GM19468 (cell line): ENCODE measurements around the gene TM4SF20.

ENCODE experiments used
- ATAC-seq: cut with Tn5 transposase; IDR thresholded peaks from one replicate; pipeline ENCODE4 v1.9.1; 2021; ENCODE audit warnings: mild to moderate bottlenecking, moderate library complexity, moderate number of reproducible peaks; ENCODE audit not compliant: unreplicated experiment; ENCODE audit errors: extremely low read depth

Gene TM4SF20

GRCh38 chr2:227379095-227379494, at the start of gene TM4SF20:
TM4SF20 (minus strand) TSS chr2:227379306; CDS start chr2:227379268, 38 bp downstream.
- no peak for ATAC-seq

- ATAC-seq, result no peak
These were observed 49.7 kb upstream of the TM4SF20 start for GRCh38 chr2:227428731-227429285.

- no peak for ATAC-seq
These were observed 44.8 kb upstream of the TM4SF20 start for GRCh38 chr2:227423656-227424499.

GRCh38 chr2:227420087-227421052, 41.3 kb upstream of the TM4SF20 start:
- no peak for ATAC-seq

- no peak for ATAC-seq
These were observed 37.6 kb upstream of the TM4SF20 start for GRCh38 chr2:227416701-227417100.

- ATAC-seq, result no peak
These were observed 36.7 kb upstream of the TM4SF20 start for GRCh38 chr2:227415538-227416424.

GRCh38 chr2:227414846-227415245, 35.7 kb upstream of the TM4SF20 start:
- no peak for ATAC-seq

GRCh38 chr2:227413371-227413770, 34.3 kb upstream of the TM4SF20 start:
- ATAC-seq, result no peak

GRCh38 chr2:227412877-227413276, 33.8 kb upstream of the TM4SF20 start:
- ATAC-seq, result no peak

GRCh38 chr2:227411990-227412350, 32.9 kb upstream of the TM4SF20 start:
- no peak for ATAC-seq

- peak; percentile 45 for ATAC-seq
These were observed 32.3 kb upstream of the TM4SF20 start for GRCh38 chr2:227411320-227411989.

- no peak for ATAC-seq
These were observed 31.1 kb upstream of the TM4SF20 start for GRCh38 chr2:227410191-227410590.

- no peak for ATAC-seq
These were observed 28.6 kb upstream of the TM4SF20 start for GRCh38 chr2:227407591-227408151.

GRCh38 chr2:227406177-227407031, 27.3 kb upstream of the TM4SF20 start:
- no peak for ATAC-seq

GRCh38 chr2:227404585-227405271, 25.6 kb upstream of the TM4SF20 start:
- ATAC-seq, result no peak

GRCh38 chr2:227402959-227403358, 23.9 kb upstream of the TM4SF20 start:
- ATAC-seq, result no peak

- ATAC-seq, result no peak
These were observed 23.2 kb upstream of the TM4SF20 start for GRCh38 chr2:227402321-227402720.
